SK-N-SH treated with all-trans-retinoic acid at 6 μM for 48 hours (cell line): ENCODE results near the gene MIXL1.
"Not testable (repeated sequence)": the region's sequence is repeated elsewhere in the genome, so short reads cannot be mapped to it uniquely, and the experiment has no call there.

Experiments used
- ATAC-seq: fragments of 200-7000 bp; cut with Tn5 transposase; 3 replicates; pipeline ENCODE4 v1.9.1; 2020; ENCODE audit warnings: mild to moderate bottlenecking, moderate library complexity
- ARNTL ChIP-seq: fragments of 450-650 bp; formaldehyde crosslinking; IDR thresholded peaks from 2 replicates; pipeline ENCODE4 v1.5.0; 2020; ENCODE audit warnings: low read depth, mild to moderate bottlenecking, moderate library complexity, borderline replicate concordance
- BACH2 ChIP-seq: fragments of 250-450 bp; sonication (Bioruptor Pico); IDR thresholded peaks from 2 replicates; pipeline ENCODE4 v1.9.0; 2021; ENCODE audit warnings: mild to moderate bottlenecking, borderline replicate concordance
- CREB5 ChIP-seq: fragments of 250-450 bp; sonication (Bioruptor Pico); IDR thresholded peaks from 2 replicates; pipeline ENCODE4 v1.5.1; 2020; ENCODE audit warnings: low read depth, mild to moderate bottlenecking, moderate library complexity
- CSDC2 ChIP-seq: fragments of 250-450 bp; sonication (Bioruptor Pico); IDR thresholded peaks from 2 replicates; pipeline ENCODE4 v1.5.0; 2020; ENCODE audit warnings: mild to moderate bottlenecking, moderate library complexity
- CSRNP3 ChIP-seq: fragments of 250-450 bp; sonication (Bioruptor Pico); IDR thresholded peaks from 2 replicates; pipeline ENCODE4 v1.5.1; 2021; ENCODE audit warnings: mild to moderate bottlenecking, moderate library complexity
- GLIS3 ChIP-seq: fragments of 250-450 bp; sonication (Bioruptor Pico); IDR thresholded peaks from 2 replicates; pipeline ENCODE4 v1.5.0; 2020; ENCODE audit warnings: mild to moderate bottlenecking, moderate library complexity
- ISL1 ChIP-seq: fragments of 250-450 bp; sonication (Bioruptor Pico); IDR thresholded peaks from 2 replicates; pipeline ENCODE4 v2.1.2; 2022; ENCODE audit warnings: mild to moderate bottlenecking, moderate library complexity
- PATZ1 ChIP-seq: fragments of 250-450 bp; sonication (Bioruptor Pico); IDR thresholded peaks from 2 replicates; pipeline ENCODE4 v1.8.0; 2020; ENCODE audit warnings: mild to moderate bottlenecking, moderate library complexity, borderline replicate concordance
- POU6F1 ChIP-seq: fragments of 250-450 bp; sonication (Bioruptor Pico); IDR thresholded peaks from 2 replicates; pipeline ENCODE4 v1.8.0; 2021; ENCODE audit warnings: low read depth, mild to moderate bottlenecking, moderate library complexity, borderline replicate concordance
- PPARA ChIP-seq: fragments of 250-450 bp; sonication (Bioruptor Pico); IDR thresholded peaks from 2 replicates; pipeline ENCODE4 v1.5.0; 2020; ENCODE audit warnings: mild to moderate bottlenecking, borderline replicate concordance
- RARB ChIP-seq: fragments of 250-450 bp; sonication (Bioruptor Pico); IDR thresholded peaks from 2 replicates; pipeline ENCODE4 v1.8.0; 2021; ENCODE audit warnings: mild to moderate bottlenecking, moderate library complexity
- SNAI2 ChIP-seq: fragments of 250-450 bp; sonication (Bioruptor Pico); IDR thresholded peaks from 2 replicates; pipeline ENCODE4 v1.5.0; 2020; ENCODE audit warnings: mild to moderate bottlenecking, moderate library complexity
- TCF4 ChIP-seq: fragments of 250-450 bp; sonication (Bioruptor Pico); IDR thresholded peaks from 2 replicates; pipeline ENCODE4 v1.8.0; 2021; ENCODE audit warnings: mild to moderate bottlenecking, moderate library complexity, borderline replicate concordance
- TOX ChIP-seq: fragments of 250-450 bp; sonication (Bioruptor Pico); IDR thresholded peaks from 2 replicates; pipeline ENCODE4 v1.8.0; 2021; ENCODE audit warnings: mild to moderate bottlenecking, moderate library complexity, borderline replicate concordance
- TSHZ2 ChIP-seq: fragments of 250-450 bp; sonication (Bioruptor Pico); IDR thresholded peaks from 2 replicates; pipeline ENCODE4 v1.5.0; 2020; ENCODE audit warnings: mild to moderate bottlenecking, moderate library complexity
- ZC3H10 ChIP-seq: fragments of 250-450 bp; sonication (Bioruptor Pico); IDR thresholded peaks from 2 replicates; pipeline ENCODE4 v1.5.1; 2021; ENCODE audit warnings: mild to moderate bottlenecking, moderate library complexity
- ZFP3 ChIP-seq: fragments of 250-450 bp; sonication (Bioruptor Pico); IDR thresholded peaks from 2 replicates; pipeline ENCODE4 v1.5.0; 2020; ENCODE audit warnings: mild to moderate bottlenecking, moderate library complexity
- ZFP30 ChIP-seq: fragments of 450-650 bp; formaldehyde crosslinking; IDR thresholded peaks from 2 replicates; pipeline ENCODE4 v1.5.0; 2022; ENCODE audit warnings: mild to moderate bottlenecking, moderate library complexity
- ZNF70 ChIP-seq: fragments of 450-650 bp; formaldehyde crosslinking; IDR thresholded peaks from 2 replicates; pipeline ENCODE4 v1.5.0; 2020; ENCODE audit warnings: mild to moderate bottlenecking, moderate library complexity
- ZNF8 ChIP-seq: fragments of 450-650 bp; formaldehyde crosslinking; IDR thresholded peaks from 2 replicates; pipeline ENCODE4 v1.5.0; 2020; ENCODE audit warnings: mild to moderate bottlenecking, moderate library complexity

The MIXL1 gene

GRCh38 chr1:226201029-226201593 is 22.4 kb upstream of the MIXL1 start:
- peak; percentile 78 for ATAC-seq
- TF ChIP-seq ARNTL (CRISPR knock-in tag) (no peak), ZNF8 (CRISPR knock-in tag) (peak; percentile 88)

- TF ChIP-seq ZNF70 (CRISPR knock-in tag) (no peak), TSHZ2 (no peak), PATZ1 (CRISPR knock-in tag) (no peak), CSRNP3 (no peak), RARB (CRISPR knock-in tag) (no peak), TCF4 (CRISPR knock-in tag) (no peak)
- ATAC-seq, result no peak
These were observed 21.2 kb upstream of the MIXL1 start for GRCh38 chr1:226202246-226202645.

- ATAC-seq, result not testable (repeated sequence)
These were observed 20.8 kb upstream of the MIXL1 start for GRCh38 chr1:226202666-226203065.

- TF ChIP-seq SNAI2 (CRISPR knock-in tag) (no peak), ISL1 (CRISPR knock-in tag) (no peak), BACH2 (no peak), CSDC2 (CRISPR knock-in tag) (no peak), PPARA (no peak), ZC3H10 (CRISPR knock-in tag) (no peak), ZNF70 (CRISPR knock-in tag) (no peak), PATZ1 (CRISPR knock-in tag) (no peak), ZFP30 (CRISPR knock-in tag) (no peak), CREB5 (CRISPR knock-in tag) (no peak), ZFP3 (CRISPR knock-in tag) (no peak), TOX (CRISPR knock-in tag) (no peak)
- no peak for ATAC-seq
These were observed 20.2 kb upstream of the MIXL1 start for GRCh38 chr1:226203240-226203639.

GRCh38 chr1:226203655-226204054 is 19.8 kb upstream of the MIXL1 start:
- no peak for ATAC-seq
- no peak for TF ChIP-seq CSRNP3
- TF ChIP-seq TCF4 (CRISPR knock-in tag), result no peak
- no peak for TF ChIP-seq ZC3H10 (CRISPR knock-in tag)
- no peak for TF ChIP-seq CREB5 (CRISPR knock-in tag)
- no peak for TF ChIP-seq ZNF8 (CRISPR knock-in tag)
- TF ChIP-seq GLIS3 (CRISPR knock-in tag), result no peak
- TF ChIP-seq PPARA, result no peak
- no peak for TF ChIP-seq POU6F1 (CRISPR knock-in tag)
- TF ChIP-seq ZNF70 (CRISPR knock-in tag), result no peak
- TF ChIP-seq, all 23 proteins: peak for 0
